Hematopoietic multipotent progenitor cell treated with erythropoietin and hydrocortisone succinate and interleukin-3 and kit ligand, for 15 days (in vitro differentiated cells): Measurements from ENCODE around the gene ACTL6B.

Source experiments
- DNase-seq: peaks from one replicate; pipeline ENCODE4 v3.0.0-alpha.2; 2015; ENCODE audit warnings: low spot score

Gene ACTL6B

DNA sequence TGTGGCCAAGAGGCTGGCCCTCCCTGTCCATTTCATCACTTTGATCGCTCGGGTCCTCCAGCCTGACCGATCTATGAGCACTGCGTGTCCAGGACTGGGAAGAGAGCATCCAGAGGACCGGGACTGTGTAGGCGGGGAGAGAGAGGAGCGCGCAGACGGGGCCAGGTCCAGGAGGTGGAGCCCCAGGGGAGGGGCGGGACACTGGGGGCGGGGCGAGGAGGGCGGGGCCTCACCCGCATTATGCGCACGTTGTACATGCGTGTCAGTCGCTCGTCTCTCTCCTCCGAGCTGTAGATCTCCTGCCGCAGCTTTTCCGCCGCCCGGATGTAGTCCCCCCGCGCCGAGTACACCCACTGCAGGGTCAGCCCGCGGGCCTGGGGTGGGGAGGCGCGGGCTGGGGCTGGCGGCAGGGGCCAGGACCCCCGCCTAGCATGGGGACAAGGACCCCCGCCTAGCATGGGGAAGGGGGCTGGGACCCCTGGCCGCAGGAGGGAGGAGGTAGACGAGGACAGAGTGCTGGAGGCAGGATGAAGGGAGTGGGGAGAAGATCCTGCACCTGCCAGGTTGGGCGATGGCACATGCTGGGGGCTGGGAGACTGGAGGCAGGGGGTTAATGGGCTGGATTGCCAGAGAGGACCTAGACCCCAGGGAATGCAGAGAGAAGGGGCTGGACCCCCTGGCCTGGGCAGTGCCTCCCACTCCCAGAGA, 29.6 kb downstream of the ACTL6B start:
- peak; percentile 81 for DNase-seq

DNA sequence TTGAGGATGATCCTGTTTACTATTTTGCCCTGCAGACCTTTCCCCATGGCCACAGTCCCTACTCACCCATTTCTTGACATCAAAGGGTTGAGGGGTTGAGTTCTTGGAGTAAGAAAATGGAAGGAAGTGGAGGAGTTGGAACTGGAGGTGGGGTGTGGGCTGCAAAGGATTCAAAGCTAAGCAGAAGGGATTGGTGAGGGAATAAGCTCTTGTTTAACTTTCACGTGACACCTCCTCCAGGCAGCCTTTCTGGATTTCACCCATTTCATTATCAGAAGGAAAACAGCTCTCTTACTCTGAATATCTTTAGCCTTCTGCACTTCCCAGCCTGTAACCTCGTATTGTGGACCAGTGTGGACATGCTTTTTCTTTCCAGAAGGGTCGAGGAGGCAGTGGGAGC, 30.2 kb downstream of the ACTL6B start:
- DNase-seq: no peak

- DNase-seq: peak; percentile 58
These were observed 32.1 kb downstream of the ACTL6B start for GRCh38 chr7:100623951-100624824.

- DNase-seq: no peak
These were observed 34.7 kb downstream of the ACTL6B start for GRCh38 chr7:100621554-100621953.

DNA sequence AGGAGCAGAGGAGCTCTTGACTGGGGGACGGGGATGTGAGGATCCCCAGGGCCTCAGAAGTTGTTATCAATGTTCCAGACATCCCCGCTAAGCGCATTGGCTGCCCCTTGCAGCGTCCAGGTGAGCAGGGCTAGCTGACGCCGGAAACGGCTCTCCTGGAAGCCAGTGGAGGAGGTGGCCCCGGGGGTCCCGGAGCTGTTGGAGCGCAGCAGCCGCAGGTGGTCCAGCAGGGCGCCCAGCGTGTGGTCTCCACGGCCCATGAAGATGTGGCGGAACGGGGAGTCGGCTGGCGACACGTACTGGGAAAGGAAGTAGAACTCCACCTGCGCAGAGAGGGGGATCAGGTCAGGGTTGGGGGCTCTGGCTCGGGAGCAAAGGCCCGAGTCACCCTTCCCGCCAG, 35.4 kb downstream of the ACTL6B start:
- DNase-seq: no peak

- no peak for DNase-seq
These were observed 36.0 kb downstream of the ACTL6B start for GRCh38 chr7:100620239-100620638.

DNA sequence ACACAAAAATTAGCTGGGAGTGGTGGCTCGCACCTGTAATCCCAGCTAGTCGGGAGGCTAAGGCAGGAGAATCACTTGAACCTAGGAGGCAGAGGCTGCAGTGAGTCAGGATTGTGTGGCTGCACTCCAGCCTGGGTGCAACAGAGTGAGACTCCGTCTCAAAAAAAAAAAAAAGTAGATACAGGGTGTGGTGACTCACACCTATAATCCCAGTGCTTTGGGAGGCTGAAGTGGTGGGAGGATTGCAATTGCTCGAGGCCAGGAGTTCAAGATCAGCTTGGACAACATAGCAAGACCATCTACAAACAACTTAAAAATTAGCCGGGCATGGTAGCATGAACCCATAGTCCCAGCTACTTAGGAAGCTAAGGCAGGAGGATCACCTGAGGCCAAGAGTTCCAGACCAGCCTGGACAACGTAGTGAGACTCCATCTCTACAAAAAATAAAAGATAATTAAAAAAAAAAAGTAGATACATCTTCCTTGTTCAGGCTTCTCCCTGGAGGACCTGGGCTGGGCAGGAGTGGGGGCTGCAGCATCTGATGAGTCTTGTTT, 41.9 kb downstream of the ACTL6B start:
- no peak for DNase-seq

DNA sequence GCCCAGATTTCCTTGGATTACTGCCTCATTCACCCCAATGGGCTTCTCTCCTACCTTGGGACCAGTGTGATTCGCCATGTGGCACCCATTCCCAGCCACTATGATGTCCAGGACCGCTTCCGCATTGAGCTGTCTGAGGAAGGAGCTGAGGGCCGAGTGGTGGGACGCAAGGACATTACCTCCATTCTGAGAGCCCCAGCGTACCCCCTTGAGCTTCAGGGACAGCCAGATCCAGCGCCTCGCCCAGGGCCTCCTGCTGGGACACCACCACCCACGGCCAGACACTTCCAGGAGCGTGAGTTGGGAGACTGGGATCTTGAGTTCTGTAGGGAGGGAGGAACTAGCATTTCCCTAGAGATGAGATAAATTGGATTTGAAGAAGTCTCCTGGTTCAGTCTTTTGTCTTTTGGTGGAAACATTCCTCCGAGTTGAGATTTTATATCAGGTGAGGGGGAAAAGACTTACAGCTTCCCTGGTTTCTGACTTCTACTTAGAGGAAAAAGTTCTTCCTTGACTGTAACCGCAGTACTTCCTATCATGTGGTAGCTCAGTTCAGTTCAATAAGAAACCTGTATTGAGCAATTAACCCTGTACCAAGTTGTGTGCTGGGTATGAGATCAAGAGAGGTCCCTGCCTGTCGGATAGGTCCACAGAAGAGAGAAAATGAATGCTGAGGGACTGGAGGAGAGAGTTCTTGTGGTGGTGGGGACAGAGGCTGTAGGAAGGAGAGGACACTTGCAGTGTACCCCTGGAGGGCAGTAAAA, 42.7 kb downstream of the ACTL6B start:
- DNase-seq: no peak

GRCh38 chr7:100612730-100613390, 43.4 kb downstream of the ACTL6B start:
- no peak for DNase-seq

- DNase-seq: peak; percentile 99
These were observed 44.1 kb downstream of the ACTL6B start, which contains the start of gene MOSPD3 for GRCh38 chr7:100611983-100612729. Gene MOSPD3 (plus strand): TSS chr7:100612540. CDS start chr7:100612792, 252 bp downstream.

GRCh38 chr7:100609958-100610357, 46.3 kb downstream of the ACTL6B start:
- DNase-seq: no peak

- no peak for DNase-seq
These were observed 49.1 kb downstream of the ACTL6B start for GRCh38 chr7:100607111-100607510.

DNA sequence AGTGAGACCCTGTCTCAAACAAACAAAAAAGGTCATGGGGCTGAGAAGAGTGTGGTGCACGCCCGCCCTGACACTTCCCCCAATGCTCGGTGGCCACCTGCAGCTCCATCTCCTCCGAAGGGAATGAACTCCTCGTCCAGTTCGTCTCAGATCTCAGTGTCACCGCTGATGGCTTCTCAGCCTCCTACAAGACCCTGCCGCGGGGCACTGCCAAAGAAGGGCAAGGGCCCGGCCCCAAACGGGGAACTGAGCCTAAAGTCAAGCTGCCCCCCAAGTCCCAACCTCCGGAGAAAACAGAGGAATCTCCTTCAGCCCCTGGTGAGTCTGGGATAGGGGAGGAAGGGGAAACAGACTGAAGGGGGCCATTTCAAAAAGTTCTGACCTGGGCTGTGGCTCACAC, 49.9 kb downstream of the ACTL6B start:
- no peak for DNase-seq

GRCh38 chr7:100604976-100605911, 51.0 kb downstream of the ACTL6B start:
- DNase-seq: no peak

DNA sequence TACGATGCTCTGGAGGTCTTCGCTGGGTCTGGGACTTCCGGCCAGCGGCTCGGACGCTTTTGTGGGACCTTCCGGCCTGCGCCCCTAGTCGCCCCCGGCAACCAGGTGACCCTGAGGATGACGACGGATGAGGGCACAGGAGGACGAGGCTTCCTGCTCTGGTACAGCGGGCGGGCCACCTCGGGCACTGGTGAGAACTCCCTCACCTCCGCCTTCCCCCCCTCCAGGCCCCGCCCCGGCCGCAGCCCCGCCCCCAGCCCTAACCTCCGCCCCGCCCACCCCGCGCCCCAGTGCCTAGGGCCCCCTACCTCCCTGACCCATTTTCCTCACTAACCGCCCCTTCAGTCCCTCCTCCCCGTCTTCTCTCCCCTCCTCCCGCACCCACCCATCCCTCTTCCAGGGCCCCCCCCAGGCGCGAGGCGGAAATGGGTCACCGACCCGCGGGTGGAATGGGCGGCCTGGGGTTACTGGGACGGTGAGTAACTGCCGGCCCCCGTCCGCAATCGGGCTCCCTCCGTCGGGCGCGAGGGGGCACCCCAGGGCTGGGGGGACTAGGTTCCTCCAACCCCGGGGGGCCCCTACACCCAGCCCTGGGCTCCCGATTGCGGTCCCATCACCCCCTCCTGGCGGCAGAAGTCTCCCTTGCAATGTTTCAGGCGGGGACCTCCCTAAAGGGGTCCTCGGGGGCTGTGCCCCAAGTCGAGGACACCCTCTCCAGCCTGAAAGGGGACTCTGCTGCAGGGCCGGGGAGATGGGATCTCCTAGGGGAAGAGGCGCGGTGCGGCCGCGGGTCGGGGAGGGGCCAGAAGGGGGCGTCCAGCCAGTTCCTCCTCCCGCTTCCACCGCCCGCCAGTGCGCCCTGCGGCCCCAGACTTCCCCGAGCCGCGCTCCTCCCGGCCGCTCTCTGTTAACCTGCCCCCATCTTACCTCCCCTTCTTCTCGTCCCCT, 51.9 kb downstream of the ACTL6B start:
- peak; percentile 47 for DNase-seq

GRCh38 chr7:100603726-100604027, 52.6 kb downstream of the ACTL6B start:
- DNase-seq: no peak

- DNase-seq: no peak
These were observed 53.1 kb downstream of the ACTL6B start for GRCh38 chr7:100602889-100603725.

- DNase-seq: no peak
These were observed 55.6 kb downstream of the ACTL6B start for GRCh38 chr7:100600730-100601038.
